Smooth muscle cell (in vitro differentiated cells): ENCODE results near the gene NEAT1. TPM values are rescaled to one million over a fixed set of nuclear protein-coding genes. Genes with fewer than 3 reads are reported as not detected.
A peak's percentile ranks its signal among the peaks of the same experiment; 100 is the strongest.

Experiments used
- DNase-seq: peaks from one replicate; lab custom pipeline; 2025; ENCODE audit not compliant: unreplicated experiment; lab: John Stamatoyannopoulos, UW
- H2AFZ ChIP-seq: fragments of 200-600 bp; sonication (generic); 2 replicates; pipeline ENCODE4 v1.6.0; 2016; ENCODE audit warnings: antibody characterized with exemption, low read depth, mild to moderate bottlenecking
- H3F3A ChIP-seq: fragments of 200-600 bp; sonication (generic); 2 replicates; pipeline ENCODE4 v1.6.0; 2017; ENCODE audit warnings: antibody characterized with exemption, low read depth
- H3K27ac ChIP-seq: fragments of 200-600 bp; sonication (generic); 2 replicates; pipeline ENCODE4 v1.5.1; 2016; ENCODE audit warnings: low read depth, mild to moderate bottlenecking
- H3K27me3 ChIP-seq: fragments of 200-600 bp; sonication (generic); 2 replicates; pipeline ENCODE4 v1.6.1; 2016; ENCODE audit warnings: low read depth, mild to moderate bottlenecking
- H3K36me3 ChIP-seq: fragments of 200-600 bp; sonication (generic); 2 replicates; pipeline ENCODE4 v1.5.1; 2016; ENCODE audit warnings: low read depth
- H3K4me1 ChIP-seq: fragments of 200-600 bp; sonication (generic); 2 replicates; pipeline ENCODE4 v1.5.1; 2016; ENCODE audit warnings: low read depth
- H3K4me2 ChIP-seq: fragments of 200-600 bp; sonication (generic); 2 replicates; pipeline ENCODE4 v1.6.0; 2016; ENCODE audit warnings: mild to moderate bottlenecking
- H3K4me3 ChIP-seq: fragments of 200-600 bp; sonication (generic); 2 replicates; pipeline ENCODE4 v1.5.1; 2016; ENCODE audit warnings: mild to moderate bottlenecking
- H3K79me2 ChIP-seq: fragments of 200-600 bp; sonication (generic); 2 replicates; pipeline ENCODE4 v1.6.0; 2016; ENCODE audit warnings: low read depth, mild to moderate bottlenecking
- H3K9ac ChIP-seq: fragments of 200-600 bp; sonication (generic); 2 replicates; pipeline ENCODE4 v1.6.0; 2016; ENCODE audit warnings: low read depth
- H3K9me3 ChIP-seq: fragments of 200-600 bp; sonication (generic); replicated peaks from 2 replicates; pipeline ENCODE4 v1.5.1; 2016; ENCODE audit warnings: low read depth
- H4K20me1 ChIP-seq: fragments of 200-600 bp; sonication (generic); 2 replicates; pipeline ENCODE4 v1.6.0; 2016; ENCODE audit warnings: low read depth
- WGBS: methylation state at CpG from one replicate; pipeline ENCODE4 v1.1.7; 2016; ENCODE audit warnings: low lambda C conversion rate; 5-methylcytosine and 5-hydroxymethylcytosine counted together
- polyA plus RNA-seq: library from polyadenylated mRNA; unstranded; fragments of >200 nt; fragmentation: Nextera tagmentation; extraction: Ambion mirVana; gene quantifications from 2 replicates; pipeline ENCODE4 v1.2.1, GENCODE V29; 2016
- total RNA-seq: library from RNA; depleted of rRNA; stranded (reverse); fragments of >200 nt; gene quantifications from 2 replicates; pipeline ENCODE4 v1.2.3, GENCODE V29; 2014
- TF ChIP-seq, protein P1 (sequence below): fragments of 200-600 bp; sonication (generic); IDR thresholded peaks from 2 replicates; pipeline ENCODE4 v1.5.1; 2017; ENCODE audit warnings: borderline replicate concordance, mild to moderate bottlenecking, antibody characterized with exemption; ENCODE audit not compliant: insufficient read depth, poor library complexity, severe bottlenecking

Gene NEAT1
- total and polyA plus RNA-seq, 2 experiments from 2014 or later, result 14.9 to 155 TPM

DNA sequence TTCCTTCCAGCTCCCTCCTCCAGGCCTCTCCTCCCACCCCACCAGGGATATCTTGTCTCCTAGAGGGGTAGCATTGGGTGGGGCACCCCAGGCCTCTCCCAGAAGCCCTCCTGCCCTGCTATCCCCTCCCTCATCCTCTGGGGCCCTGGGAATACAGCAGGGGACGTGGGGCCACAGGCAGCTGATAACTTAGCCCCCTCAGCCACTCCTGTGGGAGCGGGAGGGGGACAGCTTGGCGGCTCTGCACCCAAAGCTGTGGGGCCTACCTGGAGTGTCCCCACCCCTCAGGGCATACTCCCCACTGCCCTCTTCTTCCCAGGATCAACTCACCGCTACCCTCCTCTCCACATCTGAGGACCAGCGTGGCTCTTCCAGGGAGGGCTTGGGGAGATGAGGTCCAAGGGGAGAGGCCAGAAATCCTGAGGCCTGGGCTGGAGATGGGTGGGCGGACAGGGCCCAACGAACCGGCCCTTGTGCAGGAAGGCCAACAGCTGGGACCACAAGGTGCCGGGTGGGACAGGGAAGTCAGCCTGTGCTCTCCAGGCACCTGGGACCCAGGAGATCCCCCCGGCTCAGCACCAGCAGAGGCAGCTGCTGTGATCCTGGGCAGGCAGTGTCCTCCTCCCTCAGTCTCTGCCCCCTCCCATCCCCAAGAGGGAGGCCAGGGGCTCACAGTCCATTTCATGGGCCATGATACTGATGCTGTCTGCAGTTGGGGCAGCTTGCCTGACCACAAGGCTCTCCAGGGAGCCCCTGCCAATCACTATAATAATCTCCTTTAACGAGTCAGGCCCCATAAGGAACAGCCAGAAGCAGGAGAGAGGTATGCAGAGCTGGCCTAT, 23.2 kb downstream of the NEAT1 start:
- no peaks in the 10 kb centered on the region for H3K27me3 ChIP-seq
- no peak overlapping the region for H3K4me2 ChIP-seq
- no peaks in the 10 kb centered on the region for H3K4me1 ChIP-seq
- no peaks in the 10 kb centered on the region for H3K9me3 ChIP-seq
- H2AFZ ChIP-seq, result no peak overlapping the region
- no peak for DNase-seq
- peaks cover 62% of the 10 kb centered on the region for H3F3A ChIP-seq
- WGBS, result 79% methylated on average over 9 of the region's 11 CpGs
- peaks cover 28% of the 10 kb centered on the region for H3K79me2 ChIP-seq
- H3K4me3 ChIP-seq, result no peak overlapping the region
- peaks cover 67% of the 10 kb centered on the region for H4K20me1 ChIP-seq
- peak overlapping the region; percentile 56 for H3K27ac ChIP-seq
- no peaks in the 10 kb centered on the region for H3K36me3 ChIP-seq
- H3K9ac ChIP-seq, result no peak overlapping the region
- TF ChIP-seq, protein P1, sequence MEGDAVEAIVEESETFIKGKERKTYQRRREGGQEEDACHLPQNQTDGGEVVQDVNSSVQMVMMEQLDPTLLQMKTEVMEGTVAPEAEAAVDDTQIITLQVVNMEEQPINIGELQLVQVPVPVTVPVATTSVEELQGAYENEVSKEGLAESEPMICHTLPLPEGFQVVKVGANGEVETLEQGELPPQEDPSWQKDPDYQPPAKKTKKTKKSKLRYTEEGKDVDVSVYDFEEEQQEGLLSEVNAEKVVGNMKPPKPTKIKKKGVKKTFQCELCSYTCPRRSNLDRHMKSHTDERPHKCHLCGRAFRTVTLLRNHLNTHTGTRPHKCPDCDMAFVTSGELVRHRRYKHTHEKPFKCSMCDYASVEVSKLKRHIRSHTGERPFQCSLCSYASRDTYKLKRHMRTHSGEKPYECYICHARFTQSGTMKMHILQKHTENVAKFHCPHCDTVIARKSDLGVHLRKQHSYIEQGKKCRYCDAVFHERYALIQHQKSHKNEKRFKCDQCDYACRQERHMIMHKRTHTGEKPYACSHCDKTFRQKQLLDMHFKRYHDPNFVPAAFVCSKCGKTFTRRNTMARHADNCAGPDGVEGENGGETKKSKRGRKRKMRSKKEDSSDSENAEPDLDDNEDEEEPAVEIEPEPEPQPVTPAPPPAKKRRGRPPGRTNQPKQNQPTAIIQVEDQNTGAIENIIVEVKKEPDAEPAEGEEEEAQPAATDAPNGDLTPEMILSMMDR, result no peak

DNA sequence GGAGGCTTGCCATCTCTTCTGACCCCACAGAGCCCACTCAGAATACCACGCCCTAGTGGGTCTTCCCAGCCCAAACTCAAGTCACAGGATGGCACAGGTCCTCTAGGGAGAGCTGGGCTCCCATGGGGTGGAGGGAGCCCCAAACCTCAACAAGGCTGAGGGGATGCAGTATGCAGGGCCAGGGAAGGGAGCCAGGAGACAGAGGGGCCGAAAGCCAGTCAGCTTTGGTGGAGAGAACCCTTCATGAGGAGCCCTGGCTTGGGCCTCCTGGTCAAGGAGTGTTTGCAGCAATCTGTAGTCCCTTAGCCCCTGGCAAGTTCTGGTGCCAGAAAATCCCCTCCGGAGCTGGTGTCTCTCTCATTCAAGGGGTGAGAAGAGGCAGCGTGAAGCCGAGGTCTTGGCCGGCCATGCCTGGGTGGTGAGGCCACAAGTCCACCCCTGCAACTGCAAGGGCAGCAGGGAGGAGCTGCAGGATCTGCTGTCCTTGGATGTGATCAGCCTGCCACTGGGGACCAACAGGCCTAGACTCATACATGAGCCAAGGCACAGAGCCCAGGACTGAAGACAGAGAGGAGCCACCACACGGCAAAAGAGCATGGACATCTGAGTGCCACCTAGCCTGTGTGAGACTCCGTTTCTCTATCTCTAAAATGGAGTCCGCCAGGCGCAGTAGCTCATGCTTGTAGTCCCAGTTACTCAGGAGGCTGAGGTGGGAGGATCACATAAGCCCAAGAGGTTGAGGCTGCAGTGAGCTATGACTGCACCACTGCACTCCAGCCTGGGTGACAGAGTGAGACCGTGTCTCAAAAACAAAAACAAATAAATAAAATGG, 24.1 kb downstream of the NEAT1 start:
- Histone ChIP-seq H3K4me1 (no peaks in the 10 kb centered on the region), H3K27ac (peak overlapping the region; percentile 56), H2AFZ (no peak overlapping the region), H3K79me2 (peaks cover 20% of the 10 kb centered on the region), H3K9ac (no peak overlapping the region), H3K36me3 (no peaks in the 10 kb centered on the region), H4K20me1 (peaks cover 58% of the 10 kb centered on the region), H3K4me3 (no peak overlapping the region), H3K27me3 (no peaks in the 10 kb centered on the region), H3K9me3 (no peaks in the 10 kb centered on the region), H3K4me2 (no peak overlapping the region), H3F3A (peaks cover 53% of the 10 kb centered on the region)
- 93% methylated on average over 11 of the region's 11 CpGs for WGBS
- TF ChIP-seq, protein P1, result no peak
- DNase-seq, result no peak

DNA sequence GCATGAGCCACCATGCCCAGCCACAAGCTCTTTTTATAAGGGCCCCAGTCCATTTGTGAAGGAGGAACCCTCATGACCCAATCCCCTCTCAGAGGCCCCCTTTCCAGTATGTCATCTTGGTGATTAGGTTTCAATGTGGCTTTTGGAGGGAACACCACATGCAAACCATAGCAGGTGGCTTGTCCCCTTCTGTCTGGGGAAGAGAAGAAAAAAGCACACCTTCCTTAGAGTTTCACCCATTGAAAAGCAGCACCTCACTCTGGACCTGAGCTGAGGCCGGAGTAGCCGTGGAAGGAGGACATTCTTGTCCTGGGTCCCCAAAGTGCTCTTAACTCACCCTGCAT, 25.4 kb downstream of the NEAT1 start:
- Histone ChIP-seq H3K4me2 (no peak overlapping the region), H3K79me2 (peaks cover 8% of the 10 kb centered on the region), H3K4me1 (no peaks in the 10 kb centered on the region), H3K27me3 (no peaks in the 10 kb centered on the region), H3K4me3 (no peak overlapping the region), H3K9me3 (no peaks in the 10 kb centered on the region), H3K27ac (peak overlapping the region; percentile 56), H3F3A (peaks cover 45% of the 10 kb centered on the region), H2AFZ (no peak overlapping the region), H4K20me1 (peaks cover 45% of the 10 kb centered on the region), H3K36me3 (no peaks in the 10 kb centered on the region), H3K9ac (no peak overlapping the region)
- no peak for DNase-seq
- whole genome bisulfite sequencing, result 93% methylated on average over 2 of the region's 2 CpGs
- TF ChIP-seq, protein P1, result no peak
